ENCODE results near the gene MSMO1. TPM values are rescaled to one million over a fixed set of nuclear protein-coding genes. Genes with fewer than 3 reads are reported as not detected.

Gene MSMO1
- total and polyA plus RNA-seq, 2 of the 8 experiments (the other 6 are each of a cell fraction or from before 2014, with no cell fraction given), result 79.8 to 109 TPM

GRCh38 chr4:165328101-165328425, 594 bp downstream of the MSMO1 start:
- Histone ChIP-seq H3K27ac (ENCODE audit: low read depth, low read length) (peak overlapping the region; percentile 32; the same call in 1 of the 2 replicates), H3K79me2 (ENCODE audit: control insufficient read depth in 1 of 2, insufficient read depth in 2 of 2, low read length in 2 of 2) (peaks cover 45 to 56% of the 10 kb centered on the region in 2 experiments), H2BK15ac (ENCODE audit: low read length) (no peak overlapping the region), H2BK5ac (ENCODE audit: low read depth, low read length) (peak overlapping the region; percentile 87), H3K79me1 (ENCODE audit: low read depth, low read length) (no peaks in the 10 kb centered on the region; the same call in 1 of the 2 replicates), H3K4me3 (ENCODE audit: extremely low read depth in 1 of 4, insufficient read depth in 2 of 4, low read depth in 3 of 4, low read length in 4 of 4) (peak overlapping the region; percentile 93 to 98 (median 96)), H2BK120ac (replicated peaks; ENCODE audit: low read depth, low read length) (peak overlapping the region; percentile 75), H3K27me3 (replicated peaks in 1 of 4; ENCODE audit: control insufficient read depth in 3 of 4, extremely low read depth in 1 of 4, insufficient read depth in 3 of 4, low read length in 3 of 4) (no peaks in the 10 kb centered on the region), H3K23me2 (ENCODE audit: low read depth, low read length) (peaks cover 3% of the 10 kb centered on the region), H2BK20ac (ENCODE audit: low read length) (peak overlapping the region; percentile 13; the same call in 1 of the 2 replicates), H3K4ac (replicated peaks; ENCODE audit: insufficient read length, low read depth, low read length) (peak overlapping the region; percentile 96), H3K36me3 (ENCODE audit: control insufficient read depth in 2 of 4, insufficient read depth in 4 of 4, low read length in 3 of 4) (peaks cover 0 to 26% (median 5%) of the 10 kb centered on the region in 4 experiments; a peak in 2 of 8 replicates), H3K9ac (replicated peaks in 1 of 4; ENCODE audit: extremely low read depth in 1 of 4, low read depth in 3 of 4, low read length in 3 of 4) (peak overlapping the region; percentile 57 to 97 (median 82)), H4K91ac (replicated peaks; ENCODE audit: insufficient read length, low read length) (peak overlapping the region; percentile 89), H3K4me1 (replicated peaks in 1 of 4; ENCODE audit: control insufficient read depth in 3 of 4, insufficient read depth in 4 of 4, low read length in 3 of 4) (peaks cover 5 to 9% (median 7%) of the 10 kb centered on the region in 4 experiments), H4K5ac (ENCODE audit: insufficient read length, low read depth, low read length) (peak overlapping the region; percentile 81), H3K9me3 (ENCODE audit: insufficient read depth in 2 of 2, low read depth in 1 of 2, low read length in 1 of 2) (no peaks in the 10 kb centered on the region), H4K8ac (ENCODE audit: extremely low read depth, insufficient read depth, low read length) (no peak overlapping the region), H2BK12ac (ENCODE audit: low read depth, low read length) (peak overlapping the region; percentile 40; the same call in 1 of the 2 replicates), H3K14ac (ENCODE audit: insufficient read length) (peak overlapping the region; percentile 25), H2AFZ (ENCODE audit: low read length) (0 out of 2 replicates have a peak overlapping the region, but pooled peaks have one; percentile 3), H4K20me1 (replicated peaks in 1 of 2; ENCODE audit: control insufficient read depth in 1 of 2, insufficient read depth in 2 of 2, low read length in 2 of 2) (peaks cover 20 to 26% of the 10 kb centered on the region in 2 experiments), H3K23ac (ENCODE audit: insufficient read length) (no peak overlapping the region), H2AK5ac (ENCODE audit: low read depth, low read length) (0 out of 2 replicates have a peak overlapping the region, but pooled peaks have one; percentile 14), H3K4me2 (ENCODE audit: insufficient read depth in 1 of 2, low read depth in 2 of 2, low read length in 2 of 2) (peak overlapping the region; percentile 88 to 90), H3K56ac (replicated peaks; ENCODE audit: insufficient read length, low read depth, low read length) (peak overlapping the region; percentile 88), H3K18ac (ENCODE audit: extremely low read depth, low read length) (peak overlapping the region; percentile 19)
- CTCF ChIA-PET (ENCODE audit: partially characterized antibody), result interaction anchor here (1.5 to 2.0 kb wide), 3 partner anchors 15 to 196 kb away, joined by 3 to 13 read pairs (median 6); no protein-coding TSS in a partner anchor
- FAIRE-seq, result no peak
- POLR2A ChIA-PET (ENCODE audit: partially characterized antibody), result interaction anchor here (1.4 kb wide), 1 partner anchor 197 kb away, joined by 4 read pairs; no protein-coding TSS in a partner anchor
- DNase-seq (ENCODE audit: low read depth in 1 of 2, low spot score in 2 of 2), result no peak
- WGBS, 2 experiments (ENCODE audit: extremely low coverage in 1 of 2, insufficient coverage in 1 of 2, insufficient read length in 1 of 2, insufficient replicate concordance in 2 of 2, low coverage in 1 of 2, low lambda C conversion rate in 2 of 2, missing lambda C conversion rate in 1 of 2), result 2% methylated on average over 7 of the region's 7 CpGs; no CpG with 5 or more reads in 1 of the 2 experiments
